K562 (cell line): ENCODE measurements around the gene PLPPR4. TPM values are rescaled to one million over a fixed set of nuclear protein-coding genes. Genes with fewer than 3 reads are reported as not detected.

Source experiments
- ATAC-seq: fragments of 200-7000 bp; cut with Tn5 transposase; 3 replicates; pipeline ENCODE4 v1.9.1; 2020; ENCODE audit warnings: moderate library complexity
- BruUV-seq: library from RNA; stranded (reverse); fragments of 400-500 nt; replicated peaks from 2 replicates; lab custom pipeline; 2021; lab: Mats Ljungman, UMichigan
- CTCF ChIA-PET: fragments of 300-600 bp; formaldehyde crosslinking; extraction: SDS; loops from one replicate; lab custom pipeline; 2021; ENCODE audit warnings: low intra/inter-chr PET ratio; lab: Yijun Ruan, JAX
- POLR2A ChIA-PET: fragments of 300-600, 350-650 bp; sonication (Branson Sonifier 250); formaldehyde crosslinking; extraction: SDS; loops from one replicate; lab custom pipeline; 2021; ENCODE audit warnings: antibody characterized with exemption, inconsistent platforms; lab: Yijun Ruan, JAX
- DNase-seq, 4 experiments: peaks; one replicate each; pipeline versions ENCODE4 v3.0.0 to v3.0.0-alpha.2; 2011 to 2018; ENCODE audit warnings: low spot score in 3 of 4, mixed read lengths in 3 of 4; ENCODE audit errors: extremely low read depth in 1 of 4
- FAIRE-seq: peaks from 2 replicates; lab custom pipeline; 2011; peaks lifted over from hg19 to GRCh38; lab: Jason Lieb, UNC
- H2AFZ ChIP-seq: 2 replicates; pipeline ENCODE4 v1.6.0; 2011; ENCODE audit warnings: low read depth, low read length, control low read depth, inconsistent platforms
- H3K27ac ChIP-seq: fragments of 200-600 bp; 3 replicates; pipeline ENCODE4 v1.8.0; 2011; ENCODE audit warnings: low read depth, mild to moderate bottlenecking, control low read depth, inconsistent platforms, low read length, moderate library complexity, mixed read lengths; ENCODE audit errors: extremely low read depth
- H3K27me3 ChIP-seq, 2 experiments: fragments of 300-600 bp in 1 of 2; 2 replicates in 1 of 2; 3 replicates in 1 of 2; pipeline versions ENCODE4 v1.6.0 to v1.8.0; 2011; ENCODE audit warnings: inconsistent platforms in 2 of 2, low read length in 2 of 2, mild to moderate bottlenecking in 1 of 2, mixed read lengths in 1 of 2, moderate library complexity in 1 of 2; ENCODE audit not compliant: control insufficient read depth in 2 of 2, insufficient read depth in 2 of 2
- H3K36me3 ChIP-seq: fragments of 300-600 bp; 3 replicates; pipeline ENCODE4 v1.8.0; 2011; ENCODE audit warnings: mild to moderate bottlenecking, low read length, inconsistent platforms; ENCODE audit not compliant: control insufficient read depth, insufficient read depth
- H3K4me1 ChIP-seq, 2 experiments: fragments of 200-600 bp in 1 of 2; replicated peaks in 1 of 2; 2 replicates in 1 of 2; 3 replicates in 1 of 2; pipeline versions ENCODE4 v1.5.1 to v1.8.0; 2011; ENCODE audit warnings: inconsistent platforms in 2 of 2, low read length in 2 of 2, mild to moderate bottlenecking in 1 of 2, mixed read lengths in 1 of 2, moderate library complexity in 1 of 2; ENCODE audit not compliant: control insufficient read depth in 2 of 2, insufficient read depth in 2 of 2
- H3K4me2 ChIP-seq: 2 replicates; pipeline ENCODE4 v1.6.1; 2011; ENCODE audit warnings: low read length, control low read depth, inconsistent platforms, mixed read lengths; ENCODE audit not compliant: insufficient read depth
- H3K4me3 ChIP-seq: fragments of 200-600 bp; sonication (generic), shearing (Covaris generic); 2 replicates; pipeline ENCODE4 v1.5.1; 2016; ENCODE audit warnings: control low read depth, inconsistent platforms
- H3K79me2 ChIP-seq: fragments of 200-600 bp; 3 replicates; pipeline ENCODE4 v1.8.0; 2011; ENCODE audit warnings: low read length, inconsistent platforms; ENCODE audit not compliant: control insufficient read depth, insufficient read depth
- H3K9ac ChIP-seq, 2 experiments: 2 replicates each; pipeline versions ENCODE4 v1.6.0 to v1.6.1; 2011; ENCODE audit warnings: low read depth in 2 of 2, low read length in 2 of 2, control low read depth in 1 of 2, inconsistent platforms in 1 of 2, mild to moderate bottlenecking in 1 of 2, mixed read lengths in 1 of 2; ENCODE audit not compliant: insufficient read depth in 1 of 2
- H3K9me1 ChIP-seq: one replicate; pipeline ENCODE4 v1.6.0; 2011; ENCODE audit warnings: inconsistent platforms, mild to moderate bottlenecking, low read length, moderate library complexity; ENCODE audit not compliant: control insufficient read depth, insufficient read depth
- H3K9me3 ChIP-seq: replicated peaks from 2 replicates; pipeline ENCODE4 v1.5.1; 2011; ENCODE audit warnings: low read depth, low read length, inconsistent platforms; ENCODE audit not compliant: control insufficient read depth, insufficient read depth
- H4K20me1 ChIP-seq: replicated peaks from 2 replicates; pipeline ENCODE4 v1.6.1; 2011; ENCODE audit warnings: low read length, inconsistent platforms, mixed read lengths; ENCODE audit not compliant: control insufficient read depth, insufficient read depth
- ELF4 ChIP-seq: fragments of 450-650 bp; formaldehyde crosslinking; IDR thresholded peaks from 2 replicates; pipeline ENCODE4 v1.4.0; 2022; ENCODE audit warnings: missing genetic modification characterization
- JUN ChIP-seq, 2 experiments: sonication (generic) in 1 of 2; formaldehyde crosslinking in 1 of 2; IDR thresholded peaks; 2 replicates each; pipeline versions ENCODE4 v1.6.1 to v1.8.0; 2012 to 2022; ENCODE audit warnings: borderline replicate concordance in 2 of 2, mild to moderate bottlenecking in 2 of 2, improper control_type of control experiment in 1 of 2, low read depth in 1 of 2, low read length in 1 of 2, missing genetic modification reagents in 1 of 2
- NR3C1 ChIP-seq: sonication (generic); formaldehyde crosslinking; IDR thresholded peaks from 2 replicates; pipeline ENCODE4 v1.8.1; 2022; ENCODE audit warnings: missing genetic modification reagents
- XRCC3 ChIP-seq: fragments of 450-650 bp; IDR thresholded peaks from 2 replicates; pipeline ENCODE4 v1.6.1; 2017; ENCODE audit warnings: mild to moderate bottlenecking, moderate library complexity
- WGBS: fragments of 100-300 bp; shearing (Covaris generic); methylation state at CpG from one replicate; pipeline ENCODE4 v1.1.6; 2016; ENCODE audit warnings: low coverage, mixed read lengths; ENCODE audit not compliant: insufficient coverage; ENCODE audit errors: missing lambda C conversion rate; 5-methylcytosine and 5-hydroxymethylcytosine counted together
- in situ Hi-C: fragments of 300-500 bp; cut with MboI; formaldehyde crosslinking; loops from 4 replicates; pipeline ENCODE4 v1.15.0; 2018; ENCODE audit warnings: inconsistent platforms, mixed read lengths
- intact Hi-C: fragments of 100-400 bp; cut with micrococcal nuclease; formaldehyde crosslinking; loops from 2 replicates; pipeline ENCODE4 v1.14.2; 2022
- polyA plus RNA-seq, 8 experiments: library from polyadenylated mRNA; depleted of rRNA in 4 of 8; stranded (reverse) in 5 of 8; unstranded in 3 of 8; fragments of >200 nt; fragmentation: Nextera tagmentation in 2 of 8; fragmentation: Illumina TruSeq in 1 of 8; extraction: Ambion mirVana in 2 of 8; extraction: Trizol in 1 of 8; gene quantifications; 2 replicates each; pipeline versions ENCODE4 v1.2.1 to v1.2.3, GENCODE V29; 2011 to 2014; ENCODE audit warnings: inconsistent platforms in 1 of 8, missing spikeins in 1 of 8
- total RNA-seq, 7 experiments: library from RNA; depleted of rRNA in 6 of 7; stranded (reverse); fragments of >200 nt in 6 of 7; fragmentation: Illumina TruSeq in 2 of 7; extraction: Trizol in 2 of 7; gene quantifications; 2 replicates each; pipeline versions ENCODE4 v1.2.1 to v1.2.3, GENCODE V29; 2011 to 2021; ENCODE audit warnings: low replicate concordance in 1 of 7
- TF ChIP-seq, protein P1 (sequence below): fragments of 250-450 bp; sonication (Bioruptor Pico); IDR thresholded peaks from 2 replicates; pipeline ENCODE4 v1.4.0; 2020; ENCODE audit warnings: mild to moderate bottlenecking, moderate library complexity, borderline replicate concordance

PLPPR4 gene
- total and polyA plus RNA-seq, 9 of the 15 experiments (the other 6 are each of a cell fraction or from before 2014, with no cell fraction given): not detected

DNA sequence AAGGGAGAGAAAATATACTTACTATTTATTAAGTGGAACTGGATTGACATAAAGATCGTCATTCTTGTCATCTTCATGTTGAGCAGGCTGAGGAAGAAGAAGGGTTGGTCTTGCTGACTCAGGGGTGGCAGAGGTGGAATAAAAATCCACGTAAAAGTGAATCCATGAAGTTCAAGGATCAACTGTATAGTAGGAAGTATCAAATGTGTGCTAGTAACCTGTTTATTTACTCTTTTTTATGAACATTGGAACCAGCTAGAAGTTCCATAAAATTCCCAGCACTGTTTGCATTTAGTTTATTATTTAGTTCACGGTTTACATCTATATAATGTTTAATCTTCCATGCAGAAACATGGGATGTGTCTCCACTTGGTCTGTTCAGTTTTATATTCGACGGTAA is 70.7 kb downstream of the PLPPR4 start (continued):
- TF ChIP-seq, protein P1, sequence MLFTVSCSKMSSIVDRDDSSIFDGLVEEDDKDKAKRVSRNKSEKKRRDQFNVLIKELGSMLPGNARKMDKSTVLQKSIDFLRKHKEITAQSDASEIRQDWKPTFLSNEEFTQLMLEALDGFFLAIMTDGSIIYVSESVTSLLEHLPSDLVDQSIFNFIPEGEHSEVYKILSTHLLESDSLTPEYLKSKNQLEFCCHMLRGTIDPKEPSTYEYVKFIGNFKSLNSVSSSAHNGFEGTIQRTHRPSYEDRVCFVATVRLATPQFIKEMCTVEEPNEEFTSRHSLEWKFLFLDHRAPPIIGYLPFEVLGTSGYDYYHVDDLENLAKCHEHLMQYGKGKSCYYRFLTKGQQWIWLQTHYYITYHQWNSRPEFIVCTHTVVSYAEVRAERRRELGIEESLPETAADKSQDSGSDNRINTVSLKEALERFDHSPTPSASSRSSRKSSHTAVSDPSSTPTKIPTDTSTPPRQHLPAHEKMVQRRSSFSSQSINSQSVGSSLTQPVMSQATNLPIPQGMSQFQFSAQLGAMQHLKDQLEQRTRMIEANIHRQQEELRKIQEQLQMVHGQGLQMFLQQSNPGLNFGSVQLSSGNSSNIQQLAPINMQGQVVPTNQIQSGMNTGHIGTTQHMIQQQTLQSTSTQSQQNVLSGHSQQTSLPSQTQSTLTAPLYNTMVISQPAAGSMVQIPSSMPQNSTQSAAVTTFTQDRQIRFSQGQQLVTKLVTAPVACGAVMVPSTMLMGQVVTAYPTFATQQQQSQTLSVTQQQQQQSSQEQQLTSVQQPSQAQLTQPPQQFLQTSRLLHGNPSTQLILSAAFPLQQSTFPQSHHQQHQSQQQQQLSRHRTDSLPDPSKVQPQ (CRISPR knock-in tag): no peak

DNA sequence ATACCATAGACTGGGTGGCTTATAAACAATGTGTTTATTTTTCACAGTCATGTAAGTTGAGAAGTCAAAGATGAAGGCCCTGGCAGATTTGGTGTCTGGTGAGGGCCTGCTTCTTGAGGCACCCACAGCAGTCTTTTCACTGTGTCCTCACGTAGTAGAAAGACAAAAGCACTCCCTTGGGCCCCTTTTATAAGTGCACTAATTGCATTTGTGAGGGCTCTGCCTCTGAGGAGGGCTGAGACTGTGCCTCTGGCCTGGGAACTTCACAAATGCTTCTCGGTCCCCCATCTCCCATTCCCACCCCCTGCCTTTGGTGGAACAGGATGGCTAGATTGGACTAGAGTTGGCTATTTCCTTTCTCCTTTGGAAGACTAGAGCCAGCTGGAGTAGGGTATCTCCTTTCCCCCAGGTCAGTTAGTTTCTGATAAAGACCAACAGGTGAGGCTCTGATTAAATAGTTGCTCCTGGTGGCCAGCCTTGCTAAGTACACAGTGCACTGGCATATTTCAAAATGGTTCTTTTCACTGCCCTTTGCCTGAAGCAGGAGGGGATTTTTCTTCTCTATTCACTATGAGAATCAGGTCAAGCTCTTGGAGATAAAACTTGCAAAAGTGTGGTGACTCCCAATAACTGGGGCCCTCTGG is 82.9 kb downstream of the PLPPR4 start:
- H2AFZ ChIP-seq: no peak overlapping the region
- no peak overlapping the region for H3K4me2 ChIP-seq
- no peak overlapping the region for H3K4me3 ChIP-seq
- POLR2A ChIA-PET: no interaction called here
- WGBS: 0% methylated on average over 2 of the region's 2 CpGs
- H3K9me3 ChIP-seq: no peaks in the 10 kb centered on the region
- H3K27ac ChIP-seq: no peak overlapping the region
- no peaks in the 10 kb centered on the region for H4K20me1 ChIP-seq
- TF ChIP-seq ELF4 (CRISPR knock-in tag): no peak
- no peak for TF ChIP-seq XRCC3
- TF ChIP-seq NR3C1 (CRISPR knock-in tag): no peak
- no peak for TF ChIP-seq JUN (IDR thresholded peaks at IDR 0.05; ENCODE audit: borderline replicate concordance, low read depth, low read length)
- TF ChIP-seq JUN (CRISPR knock-in tag; IDR thresholded peaks at IDR 0.05; ENCODE audit: borderline replicate concordance): no peak
- TF ChIP-seq, all 486 proteins: peak for 0
- no peak for DNase-seq
- no peaks in the 10 kb centered on the region for H3K27me3 ChIP-seq
- no peaks in the 10 kb centered on the region for H3K4me1 ChIP-seq
- H3K9ac ChIP-seq: no peak overlapping the region
- ATAC-seq: no peak
- no TSS peak for BruUV-seq
- no peaks in the 10 kb centered on the region for H3K9me1 ChIP-seq
- intact Hi-C loops: no loop called here
- H3K36me3 ChIP-seq: no peaks in the 10 kb centered on the region
- CTCF ChIA-PET: no interaction called here
- FAIRE-seq: no peak
- H3K79me2 ChIP-seq: no peaks in the 10 kb centered on the region
- in situ Hi-C loops: no loop called here
